Activated naive CD4-positive, alpha-beta T cell treated with anti-CD3 and anti-CD28 coated beads, Interleukin-2, amount 10 ng/mL, durations not matched to agents 7 days and 5 days (primary cell): ENCODE measurements around the gene BRD9.
"Not testable (repeated sequence)": the region's sequence is repeated elsewhere in the genome, so short reads cannot be mapped to it uniquely, and the experiment has no call there.

Experiments
- CTCF ChIA-PET: fragments of 350-600 bp; sonication (Branson Sonifier 250); formaldehyde crosslinking; loops from one replicate; lab custom pipeline; 2021; ENCODE audit warnings: antibody characterized with exemption; lab: Charles Lee
- DNase-seq: peaks from one replicate; pipeline ENCODE4 v3.0.0-alpha.2; 2020
- H3K27ac Mint-ChIP-seq: one replicate; pipeline ENCODE4 v1.8.0; 2021; ENCODE audit warnings: mild to moderate bottlenecking, moderate library complexity, mixed read lengths
- H3K27me3 Mint-ChIP-seq: one replicate; pipeline ENCODE4 v1.8.0; 2021; ENCODE audit warnings: mild to moderate bottlenecking, mixed read lengths
- H3K36me3 Mint-ChIP-seq: one replicate; pipeline ENCODE4 v1.8.0; 2021; ENCODE audit warnings: mixed read lengths
- H3K4me1 Mint-ChIP-seq: one replicate; pipeline ENCODE4 v1.8.0; 2021; ENCODE audit warnings: mixed read lengths
- H3K4me3 Mint-ChIP-seq: one replicate; pipeline ENCODE4 v1.8.0; 2021; ENCODE audit warnings: mild to moderate bottlenecking, moderate library complexity, mixed read lengths
- H3K9me3 Mint-ChIP-seq: one replicate; pipeline ENCODE4 v1.8.0; 2021; ENCODE audit warnings: mixed read lengths

BRD9 gene

DNA sequence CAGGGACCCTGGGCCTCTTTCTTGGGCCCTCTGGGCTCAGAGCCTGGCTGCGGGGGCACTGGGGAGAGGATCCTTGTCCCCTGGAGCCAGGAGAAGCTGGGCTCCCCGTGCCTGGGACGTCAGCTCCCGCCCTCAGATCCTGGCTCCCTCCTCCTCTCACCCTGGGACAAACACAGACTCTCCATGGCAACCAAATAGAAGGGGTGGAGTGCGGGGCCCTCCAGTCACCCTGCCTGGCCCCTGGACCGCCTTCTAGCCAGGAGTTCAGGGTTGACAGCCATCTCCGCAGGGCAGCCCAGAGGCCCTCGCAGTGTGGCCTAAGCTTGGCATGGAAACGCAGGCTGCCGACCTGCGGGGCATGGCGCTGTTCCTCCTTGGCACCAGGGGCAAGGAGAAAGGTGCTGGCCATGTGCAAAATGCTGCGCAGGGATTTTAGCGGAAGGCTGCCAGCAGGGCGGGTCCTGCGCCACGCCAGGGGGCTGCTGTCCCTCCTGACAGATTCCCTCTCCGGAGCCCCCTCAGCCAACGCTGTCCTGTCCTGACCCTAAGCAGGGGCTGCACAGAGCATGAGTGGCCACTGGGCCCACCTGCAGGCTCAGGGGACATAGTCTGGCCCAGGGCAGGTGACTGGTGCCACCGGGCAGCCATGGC lies 42.8 kb downstream of the BRD9 start:
- Mint-ChIP-seq H3K4me3 (no peak overlapping the region), H3K36me3 (no peaks in the 10 kb centered on the region), H3K9me3 (no peaks in the 10 kb centered on the region), H3K4me1 (no peaks in the 10 kb centered on the region), H3K27ac (no peak overlapping the region), H3K27me3 (peaks cover 3% of the 10 kb centered on the region)
- peak; percentile 10 for DNase-seq
- CTCF ChIA-PET: no interaction called here

DNA sequence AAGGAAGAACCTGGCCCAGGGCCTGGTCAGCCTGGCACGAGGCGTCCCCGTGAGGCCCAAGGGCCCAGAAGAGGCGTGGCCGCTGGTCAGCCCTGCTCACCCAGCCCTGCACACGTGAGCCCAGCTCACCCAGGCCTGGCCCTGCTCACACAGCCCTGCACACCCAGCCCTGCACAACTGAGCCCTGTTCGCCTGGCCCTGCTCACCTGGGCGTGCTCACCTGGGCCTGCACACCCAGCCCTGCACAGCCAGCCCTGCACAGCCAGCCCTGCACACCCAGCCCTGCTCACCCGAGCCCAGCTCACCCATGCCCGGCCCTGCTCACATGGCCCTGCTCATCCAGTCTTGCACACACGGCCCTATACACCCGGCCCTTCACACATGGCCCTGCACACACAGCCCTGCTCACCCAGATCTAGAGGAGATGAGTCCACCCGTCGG lies 43.9 kb downstream of the BRD9 start:
- no peaks in the 10 kb centered on the region for H3K36me3 Mint-ChIP-seq
- H3K27me3 Mint-ChIP-seq: peaks cover 3% of the 10 kb centered on the region
- CTCF ChIA-PET: no interaction called here
- H3K4me1 Mint-ChIP-seq: no peaks in the 10 kb centered on the region
- no peak for DNase-seq
- H3K4me3 Mint-ChIP-seq: no peak overlapping the region
- no peaks in the 10 kb centered on the region for H3K9me3 Mint-ChIP-seq
- H3K27ac Mint-ChIP-seq: no peak overlapping the region

DNA sequence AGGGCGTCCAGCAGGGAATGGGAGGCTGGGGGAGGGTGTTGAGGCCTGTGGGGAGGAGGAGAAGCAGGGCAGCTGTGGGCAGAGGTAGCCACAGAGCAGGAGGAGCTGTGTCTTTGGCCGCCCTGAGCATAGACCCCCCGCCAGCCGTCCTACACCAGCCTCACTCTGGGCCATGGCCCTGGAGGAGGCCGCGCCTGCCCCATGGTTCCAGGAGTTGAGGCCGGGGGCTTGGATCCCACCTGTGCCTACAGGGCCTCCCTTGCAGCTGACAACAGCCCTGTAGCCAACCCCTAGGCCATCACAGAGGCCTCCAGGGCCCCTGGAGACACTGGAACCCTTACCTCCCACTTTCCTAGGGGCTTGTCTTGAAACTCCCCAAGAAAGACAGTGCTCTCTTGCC lies 44.9 kb downstream of the BRD9 start:
- H3K27ac Mint-ChIP-seq, CTCF ChIA-PET, H3K4me3 Mint-ChIP-seq: not testable (repeated sequence)

DNA sequence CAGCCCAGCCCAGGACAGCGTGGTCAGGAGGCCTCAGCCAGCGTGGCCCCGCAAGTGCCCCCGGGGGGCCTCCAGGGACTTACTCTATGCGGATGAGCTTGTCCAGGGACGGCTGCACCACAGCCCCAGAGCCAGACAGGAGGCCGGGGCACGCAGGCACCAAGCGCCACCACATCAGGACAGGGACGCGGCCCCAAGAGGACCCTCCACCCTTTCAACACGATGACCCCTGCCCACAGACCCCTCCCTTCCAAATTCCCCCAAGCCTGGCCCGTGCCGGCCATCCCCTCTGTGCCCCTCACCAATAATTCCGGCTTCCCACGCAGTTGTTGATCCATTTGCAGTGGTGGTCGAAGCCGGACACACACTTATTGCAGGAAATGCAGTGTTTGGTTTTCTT lies 45.4 kb downstream of the BRD9 start:
- H3K4me3 Mint-ChIP-seq, H3K27me3 Mint-ChIP-seq, H3K27ac Mint-ChIP-seq, DNase-seq, H3K36me3 Mint-ChIP-seq, CTCF ChIA-PET, H3K9me3 Mint-ChIP-seq, H3K4me1 Mint-ChIP-seq: not testable (repeated sequence)

More for the DNA sequence above, 44.9 kb downstream of the BRD9 start:
- not testable (repeated sequence) for DNase-seq, H3K27me3 Mint-ChIP-seq, H3K36me3 Mint-ChIP-seq, H3K9me3 Mint-ChIP-seq, H3K4me1 Mint-ChIP-seq

- H3K4me1 Mint-ChIP-seq, H3K27ac Mint-ChIP-seq, H3K36me3 Mint-ChIP-seq, H3K4me3 Mint-ChIP-seq, H3K9me3 Mint-ChIP-seq, CTCF ChIA-PET, H3K27me3 Mint-ChIP-seq: not testable (repeated sequence)
- DNase-seq: peak; percentile 19
Measured at GRCh38 chr5:846602-847091, 46.0 kb downstream of the BRD9 start.

DNA sequence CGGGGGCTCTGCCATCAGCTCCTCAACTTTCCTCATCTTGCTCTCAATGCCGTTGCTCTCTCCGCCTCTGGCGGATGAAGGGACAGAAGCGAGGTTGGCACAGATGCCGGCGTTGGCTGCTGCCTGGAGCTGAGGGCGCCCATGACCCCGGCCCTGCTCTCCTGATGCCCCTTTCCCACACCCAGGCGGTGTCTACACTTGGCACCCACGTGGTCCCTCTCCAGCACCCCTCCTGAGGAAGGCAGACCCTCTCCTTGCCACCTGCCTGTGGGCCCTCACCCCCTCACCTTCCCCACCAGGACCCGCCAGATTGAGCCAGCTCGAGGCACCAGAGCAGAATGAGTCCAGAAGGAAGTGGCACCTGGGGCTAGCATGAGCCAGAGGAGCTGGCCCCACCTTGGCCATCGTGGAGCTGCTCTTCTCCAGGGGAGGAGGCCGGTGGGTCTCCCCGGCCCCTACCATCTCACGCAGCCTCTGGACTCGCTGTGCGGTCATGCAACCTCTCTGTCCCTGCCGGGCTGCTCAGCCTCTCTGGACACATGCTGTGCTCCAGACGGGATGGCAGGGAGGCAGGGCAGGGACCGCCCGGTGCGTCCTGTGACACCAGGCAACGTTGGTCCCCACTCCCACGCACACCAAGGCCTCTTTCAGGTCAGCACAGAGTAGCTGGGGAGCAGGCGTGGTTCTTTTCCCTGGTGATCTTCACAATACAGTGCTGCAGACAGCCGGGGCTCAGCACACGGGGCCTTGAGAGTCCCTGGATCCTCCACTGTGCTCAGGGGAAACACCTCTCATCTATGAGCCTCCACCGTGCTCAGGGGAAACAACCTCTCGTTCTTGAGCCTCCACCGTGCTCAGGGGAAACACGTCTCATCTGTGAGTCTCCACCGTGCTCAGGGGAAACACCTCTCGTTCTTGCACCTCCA lies 46.7 kb downstream of the BRD9 start:
- H3K9me3 Mint-ChIP-seq, H3K27me3 Mint-ChIP-seq, H3K36me3 Mint-ChIP-seq, H3K4me3 Mint-ChIP-seq, H3K4me1 Mint-ChIP-seq, H3K27ac Mint-ChIP-seq, CTCF ChIA-PET, DNase-seq: not testable (repeated sequence)

- H3K4me3 Mint-ChIP-seq, H3K9me3 Mint-ChIP-seq, H3K27me3 Mint-ChIP-seq, H3K36me3 Mint-ChIP-seq, H3K4me1 Mint-ChIP-seq, CTCF ChIA-PET: not testable (repeated sequence)
- DNase-seq: peak; percentile 18
- H3K27ac Mint-ChIP-seq: peak overlapping the region; percentile 28
Measured at GRCh38 chr5:845031-845675, 47.4 kb downstream of the BRD9 start.

- CTCF ChIA-PET, H3K4me3 Mint-ChIP-seq, H3K36me3 Mint-ChIP-seq, H3K9me3 Mint-ChIP-seq, H3K4me1 Mint-ChIP-seq, H3K27ac Mint-ChIP-seq, H3K27me3 Mint-ChIP-seq: not testable (repeated sequence)
- peak; percentile 20 for DNase-seq
Measured at GRCh38 chr5:844426-844825, 48.2 kb downstream of the BRD9 start.

GRCh38 chr5:843926-844325 lies 48.7 kb downstream of the BRD9 start:
- H3K27me3 Mint-ChIP-seq, H3K27ac Mint-ChIP-seq, H3K36me3 Mint-ChIP-seq, CTCF ChIA-PET, H3K4me3 Mint-ChIP-seq, H3K4me1 Mint-ChIP-seq, H3K9me3 Mint-ChIP-seq: not testable (repeated sequence)
- DNase-seq: peak; percentile 19

GRCh38 chr5:843371-843770 lies 49.2 kb downstream of the BRD9 start:
- DNase-seq, H3K9me3 Mint-ChIP-seq, H3K4me3 Mint-ChIP-seq, H3K27me3 Mint-ChIP-seq, H3K4me1 Mint-ChIP-seq, H3K27ac Mint-ChIP-seq, CTCF ChIA-PET, H3K36me3 Mint-ChIP-seq: not testable (repeated sequence)

DNA sequence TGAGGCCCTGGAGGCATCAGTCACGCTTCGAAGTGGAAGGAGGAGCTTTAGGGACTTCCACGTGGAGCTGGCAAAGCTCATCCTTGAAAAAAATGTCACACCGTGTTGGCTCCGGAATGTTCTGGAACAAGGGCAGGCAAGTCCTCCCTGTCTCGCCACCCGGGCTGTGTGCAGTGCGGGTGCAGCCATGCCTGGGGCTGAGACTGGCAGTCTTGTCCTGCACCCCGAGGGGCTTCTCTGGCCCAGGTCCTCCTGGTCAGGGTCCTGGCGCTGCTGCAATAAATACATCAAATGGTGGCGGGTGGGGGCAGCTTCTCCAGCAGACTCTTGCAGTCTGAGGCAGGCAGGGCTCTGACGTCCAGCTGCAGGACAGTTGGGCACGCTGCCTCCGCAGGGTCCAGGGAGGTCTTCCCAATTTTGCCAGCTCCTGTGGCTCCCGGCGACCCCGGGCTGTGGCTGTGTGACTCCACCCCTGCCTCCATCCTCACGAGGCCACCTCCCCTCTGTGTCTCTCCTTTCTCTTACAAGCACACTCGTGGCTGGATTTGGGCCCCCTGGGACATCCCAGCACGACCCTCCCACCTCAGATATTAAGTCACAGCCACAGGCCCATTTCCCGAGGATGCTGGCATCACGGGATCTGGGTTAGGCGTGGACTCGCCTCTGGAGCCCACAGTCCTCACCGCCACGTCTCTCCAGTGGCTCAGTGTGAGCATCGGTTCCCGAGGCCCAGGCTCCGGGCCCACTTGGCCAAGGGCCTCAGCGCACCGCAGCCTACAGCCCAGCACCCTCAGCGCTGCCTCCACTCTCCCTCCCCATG lies 50.0 kb downstream of the BRD9 start:
- H3K9me3 Mint-ChIP-seq, H3K27ac Mint-ChIP-seq, H3K36me3 Mint-ChIP-seq, H3K4me3 Mint-ChIP-seq, CTCF ChIA-PET, H3K27me3 Mint-ChIP-seq, H3K4me1 Mint-ChIP-seq: not testable (repeated sequence)
- DNase-seq: peak; percentile 19

GRCh38 chr5:841531-842401 lies 50.8 kb downstream of the BRD9 start:
- CTCF ChIA-PET, H3K9me3 Mint-ChIP-seq, H3K27ac Mint-ChIP-seq, H3K27me3 Mint-ChIP-seq, H3K36me3 Mint-ChIP-seq, H3K4me1 Mint-ChIP-seq, H3K4me3 Mint-ChIP-seq: not testable (repeated sequence)
- peak; percentile 20 for DNase-seq

DNA sequence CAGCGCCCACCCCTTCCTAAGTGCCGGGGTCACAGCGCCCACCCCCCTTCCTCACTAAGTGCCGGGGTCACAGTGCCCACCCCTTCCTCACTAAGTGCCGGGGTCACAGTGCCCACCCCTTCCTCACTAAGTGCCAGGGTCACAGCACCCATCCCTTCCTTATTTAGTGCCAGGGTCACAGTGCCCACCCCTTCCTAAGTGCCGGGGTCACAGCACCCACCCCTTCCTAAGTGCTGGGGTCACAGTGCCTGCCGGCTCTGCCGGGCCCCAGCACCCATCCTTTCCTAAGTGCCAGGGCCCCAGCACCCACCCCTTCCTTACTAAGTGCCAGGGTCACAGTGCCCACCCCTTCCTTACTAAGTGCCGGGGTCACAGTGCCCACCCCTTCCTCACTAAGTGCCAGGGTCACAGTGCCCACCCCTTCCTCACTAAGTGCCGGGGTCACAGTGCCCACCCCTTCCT lies 51.6 kb downstream of the BRD9 start:
- H3K36me3 Mint-ChIP-seq, H3K4me1 Mint-ChIP-seq, H3K27me3 Mint-ChIP-seq, H3K4me3 Mint-ChIP-seq, CTCF ChIA-PET, H3K9me3 Mint-ChIP-seq, H3K27ac Mint-ChIP-seq: not testable (repeated sequence)
- peak; percentile 13 for DNase-seq
